Duodenal mucosa (tissue), 2 donors: ENCODE measurements around the gene SNX18.

Source experiments
- H3K27ac ChIP-seq: one replicate; pipeline ENCODE4 v1.7.0; 2013; ENCODE audit warnings: low read depth, low read length
- H3K27me3 ChIP-seq, 2 donors: one replicate each; pipeline ENCODE4 v1.7.0; 2013; ENCODE audit warnings: low read length in 2 of 2, control low read depth in 1 of 2; ENCODE audit not compliant: insufficient read depth in 2 of 2, control insufficient read depth in 1 of 2
- H3K36me3 ChIP-seq, 2 donors: one replicate each; pipeline ENCODE4 v1.7.0; 2013; ENCODE audit warnings: low read length in 2 of 2, control low read depth in 1 of 2; ENCODE audit not compliant: insufficient read depth in 2 of 2, control insufficient read depth in 1 of 2
- H3K4me1 ChIP-seq, 2 donors: one replicate each; pipeline ENCODE4 v1.7.0; 2013; ENCODE audit warnings: low read length in 2 of 2, control low read depth in 1 of 2; ENCODE audit not compliant: insufficient read depth in 2 of 2, control insufficient read depth in 1 of 2
- H3K4me3 ChIP-seq, 2 donors: one replicate each; pipeline ENCODE4 v1.7.0; 2013; ENCODE audit warnings: low read length in 2 of 2, low read depth in 1 of 2
- H3K9ac ChIP-seq, 2 donors: one replicate each; pipeline ENCODE4 v1.7.0; 2013; ENCODE audit warnings: low read length in 2 of 2, low read depth in 1 of 2
- H3K9me3 ChIP-seq, 2 donors: one replicate each; pipeline ENCODE4 v1.7.0; 2013; ENCODE audit warnings: low read length in 2 of 2, control low read depth in 1 of 2; ENCODE audit not compliant: control insufficient read depth in 1 of 2

Gene SNX18

DNA sequence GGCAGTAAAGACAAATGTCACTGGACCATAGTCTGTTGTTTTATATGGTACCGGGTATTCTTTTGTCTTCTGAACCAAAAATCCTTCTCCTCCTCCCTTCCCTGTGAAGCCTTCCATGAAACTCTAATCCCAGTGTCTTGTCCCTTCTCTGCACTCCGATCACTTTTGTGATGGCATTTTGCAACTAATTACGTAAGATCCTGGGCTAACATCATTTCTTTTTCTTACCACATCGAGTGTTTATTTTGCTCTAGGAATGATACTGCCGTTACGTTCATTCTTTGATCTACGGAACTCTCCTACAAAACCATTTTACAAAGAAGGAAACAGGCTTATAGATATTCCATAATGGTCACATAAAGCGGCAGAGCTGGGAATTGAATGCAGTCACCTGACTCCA lies 33.7 kb downstream of the SNX18 start:
- H3K27ac ChIP-seq: no peak overlapping the region
- no peak overlapping the region for H3K9ac ChIP-seq
- H3K4me1 ChIP-seq: peaks cover under 1 to 11% of the 10 kb centered on the region in 2 donors
- no peaks in the 10 kb centered on the region for H3K27me3 ChIP-seq
- no peaks in the 10 kb centered on the region for H3K9me3 ChIP-seq
- peaks cover 3 to 7% of the 10 kb centered on the region in 2 donors for H3K36me3 ChIP-seq
- no peak overlapping the region for H3K4me3 ChIP-seq

DNA sequence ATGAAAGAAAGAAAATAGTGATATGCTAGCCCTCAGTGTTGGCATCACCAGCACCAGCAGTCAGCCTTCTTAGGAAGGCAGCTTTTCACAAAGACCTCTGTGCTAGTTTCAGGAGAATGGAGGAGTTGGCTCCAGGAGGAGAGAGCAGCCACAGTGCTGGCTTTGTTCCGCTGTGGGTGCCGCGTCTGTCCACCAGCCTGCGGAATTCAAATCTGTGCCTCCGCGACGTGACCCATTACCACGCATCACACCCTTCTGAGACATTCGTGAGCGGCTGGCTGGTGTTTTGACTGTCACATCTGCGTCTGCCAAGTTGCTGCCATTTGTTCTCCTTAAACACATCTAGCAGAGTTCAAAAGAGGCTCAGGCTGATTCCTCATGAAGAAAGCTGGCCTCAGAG lies 34.4 kb downstream of the SNX18 start:
- H3K27me3 ChIP-seq: no peaks in the 10 kb centered on the region
- H3K36me3 ChIP-seq: peaks cover 3 to 7% of the 10 kb centered on the region in 2 donors
- no peak overlapping the region for H3K27ac ChIP-seq
- peaks cover 0 to 8% of the 10 kb centered on the region in 2 donors for H3K4me1 ChIP-seq
- H3K4me3 ChIP-seq: no peak overlapping the region
- no peaks in the 10 kb centered on the region for H3K9me3 ChIP-seq
- H3K9ac ChIP-seq: no peak overlapping the region

DNA sequence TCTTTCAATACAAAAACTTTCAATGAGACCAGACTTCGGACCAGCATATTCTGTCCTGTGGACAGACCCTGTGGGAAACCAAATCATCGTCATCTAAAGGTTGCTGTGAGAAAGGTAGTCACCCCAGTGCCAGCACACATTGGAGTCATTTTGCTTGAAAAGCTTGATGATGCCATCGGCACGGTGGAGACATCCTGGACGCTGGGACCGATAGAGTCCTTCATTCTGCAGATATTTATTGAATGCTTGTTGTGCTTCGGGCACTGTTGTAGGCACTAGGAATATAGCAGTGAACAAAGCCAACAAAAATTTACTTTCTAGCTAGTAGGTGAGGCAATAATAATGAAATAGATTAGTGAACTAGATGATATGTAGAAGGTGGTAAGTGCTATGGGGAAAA lies 34.9 kb downstream of the SNX18 start:
- Histone ChIP-seq H3K27me3 (no peaks in the 10 kb centered on the region), H3K9ac (no peak overlapping the region), H3K4me3 (no peak overlapping the region), H3K9me3 (no peaks in the 10 kb centered on the region), H3K36me3 (peaks cover 3 to 5% of the 10 kb centered on the region in 2 donors), H3K4me1 (peaks cover 0 to 7% of the 10 kb centered on the region in 2 donors), H3K27ac (no peak overlapping the region)

DNA sequence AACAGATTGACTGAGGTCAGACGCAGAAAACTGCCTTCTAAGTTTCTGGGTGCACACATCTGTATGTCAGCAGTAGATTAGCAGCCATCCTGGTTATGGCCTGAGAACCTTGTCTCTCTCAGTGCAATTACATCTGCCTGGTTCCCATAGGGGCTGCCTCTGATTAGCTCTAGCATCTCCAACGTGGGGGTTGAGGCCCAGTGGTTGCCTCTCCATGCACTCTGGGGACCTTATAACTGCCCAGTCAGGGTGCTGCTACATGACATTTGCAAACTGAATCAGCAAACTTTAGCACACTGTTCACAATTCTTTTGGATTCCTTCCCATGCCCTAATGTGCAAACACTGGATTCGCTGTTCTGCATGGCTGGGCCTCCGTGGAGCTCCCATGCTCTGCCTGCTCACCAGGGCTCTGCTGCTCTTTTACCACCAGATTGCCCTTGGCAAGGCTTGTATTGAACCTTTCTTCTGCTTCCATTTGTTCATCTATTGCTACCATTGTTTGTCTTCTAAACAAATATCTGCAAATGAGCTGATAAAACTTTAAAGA lies 36.2 kb downstream of the SNX18 start:
- Histone ChIP-seq H3K4me3 (no peak overlapping the region), H3K27ac (no peak overlapping the region), H3K9me3 (no peaks in the 10 kb centered on the region), H3K9ac (no peak overlapping the region), H3K27me3 (no peaks in the 10 kb centered on the region), H3K4me1 (peaks cover 0 to 7% of the 10 kb centered on the region in 2 donors), H3K36me3 (peaks cover 0 to 3% of the 10 kb centered on the region in 2 donors)

DNA sequence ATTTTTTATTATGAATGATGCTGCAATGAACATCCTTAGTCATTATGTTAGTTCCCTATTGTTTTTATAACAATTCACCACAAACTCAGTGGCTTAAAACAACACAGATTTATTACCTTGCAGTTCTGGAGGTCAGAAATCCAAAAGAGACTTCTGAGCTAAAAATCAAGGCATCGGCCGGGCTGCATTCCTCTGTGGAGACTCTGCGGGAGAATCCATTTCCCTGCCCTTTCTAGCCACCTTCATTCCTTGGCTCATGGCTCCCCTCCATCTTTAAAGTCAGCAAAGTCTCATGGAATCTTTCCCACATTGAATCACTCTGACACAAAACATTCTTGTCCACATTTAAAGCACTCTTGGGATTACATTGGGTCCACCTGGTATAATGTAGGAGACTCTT lies 38.6 kb downstream of the SNX18 start:
- H3K9ac ChIP-seq: no peak overlapping the region
- no peak overlapping the region for H3K27ac ChIP-seq
- H3K36me3 ChIP-seq: no peaks in the 10 kb centered on the region
- H3K4me1 ChIP-seq: peaks cover 0 to 8% of the 10 kb centered on the region in 2 donors
- no peak overlapping the region for H3K4me3 ChIP-seq
- H3K9me3 ChIP-seq: no peaks in the 10 kb centered on the region
- H3K27me3 ChIP-seq: no peaks in the 10 kb centered on the region

DNA sequence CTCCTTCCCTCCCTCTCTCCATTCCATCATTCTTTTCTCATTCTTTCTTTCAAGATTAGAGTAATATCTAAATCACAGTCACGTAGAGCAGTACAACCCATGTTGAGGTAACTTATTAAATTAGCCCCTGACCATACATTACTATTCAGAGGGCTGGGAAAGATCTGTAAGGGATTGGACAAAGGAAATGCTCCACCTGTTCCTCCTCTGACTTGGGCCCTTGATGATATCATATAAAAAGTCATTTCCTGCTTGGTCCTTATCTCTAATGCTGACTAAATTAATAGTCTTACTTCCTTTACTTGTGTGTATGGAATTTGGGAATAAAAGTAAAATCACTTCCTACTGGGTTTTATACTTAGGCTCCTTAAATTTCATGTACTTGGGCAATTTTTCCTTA lies 40.8 kb downstream of the SNX18 start:
- Histone ChIP-seq H3K9ac (no peak overlapping the region), H3K27me3 (no peaks in the 10 kb centered on the region), H3K4me3 (no peak overlapping the region), H3K27ac (no peak overlapping the region), H3K36me3 (no peaks in the 10 kb centered on the region), H3K9me3 (no peaks in the 10 kb centered on the region), H3K4me1 (peaks cover 0 to 8% of the 10 kb centered on the region in 2 donors)

DNA sequence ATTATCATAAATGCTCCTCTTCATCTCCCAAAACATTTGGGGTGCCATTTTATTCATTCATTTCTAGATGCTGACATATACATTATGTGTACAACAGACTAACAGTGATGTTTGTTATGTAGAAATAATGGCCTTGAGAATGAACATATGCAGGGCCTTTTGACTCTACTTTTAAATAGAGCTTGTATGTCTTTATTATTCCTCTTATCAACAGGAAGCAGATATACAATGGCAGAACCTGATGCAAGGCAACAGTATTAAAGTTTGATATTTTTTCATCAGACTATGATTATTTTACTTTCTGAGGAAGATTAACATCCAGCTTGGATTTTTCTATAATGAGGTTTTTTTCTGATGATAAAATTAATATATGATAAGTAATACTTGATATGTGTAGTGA lies 44.1 kb downstream of the SNX18 start:
- Histone ChIP-seq H3K9ac (no peak overlapping the region), H3K4me3 (no peak overlapping the region), H3K4me1 (peaks cover 0 to 8% of the 10 kb centered on the region in 2 donors), H3K27ac (no peak overlapping the region), H3K36me3 (no peaks in the 10 kb centered on the region), H3K27me3 (no peaks in the 10 kb centered on the region), H3K9me3 (no peaks in the 10 kb centered on the region)

DNA sequence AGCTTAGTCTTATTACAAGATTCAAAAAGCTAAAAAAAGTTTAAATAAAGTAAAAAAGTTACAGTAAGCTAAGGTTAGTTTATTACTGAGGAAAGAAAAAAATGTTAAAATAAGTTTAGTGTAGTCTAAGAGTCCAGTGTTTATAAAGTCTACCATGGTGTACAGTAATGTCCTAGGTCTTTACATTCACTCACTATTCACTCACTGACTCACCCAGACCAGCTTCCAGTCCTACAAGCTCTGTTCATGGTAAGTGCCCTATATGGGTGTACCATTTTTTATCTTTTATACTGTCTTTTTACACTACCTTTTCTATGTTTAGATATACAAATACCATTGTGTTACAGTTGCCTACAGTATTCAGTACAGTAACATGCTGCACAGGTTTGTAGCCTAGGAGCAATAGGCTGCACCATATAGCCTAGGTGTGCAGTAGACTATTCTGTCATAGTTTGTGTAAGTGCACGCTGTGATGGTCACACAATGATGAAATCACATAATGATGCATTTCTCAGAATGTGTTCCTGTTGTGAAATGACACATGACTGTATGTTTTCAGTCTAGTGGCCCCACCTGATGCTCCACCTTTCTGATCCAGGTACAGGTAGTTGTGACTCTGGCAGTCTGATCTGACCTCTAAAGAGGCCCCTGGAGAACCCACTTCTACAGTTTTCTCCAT lies 45.7 kb downstream of the SNX18 start:
- Histone ChIP-seq H3K4me1 (peaks cover 0 to 5% of the 10 kb centered on the region in 2 donors), H3K4me3 (no peak overlapping the region), H3K27me3 (no peaks in the 10 kb centered on the region), H3K27ac (no peak overlapping the region), H3K9me3 (no peaks in the 10 kb centered on the region), H3K9ac (no peak overlapping the region), H3K36me3 (no peaks in the 10 kb centered on the region)

DNA sequence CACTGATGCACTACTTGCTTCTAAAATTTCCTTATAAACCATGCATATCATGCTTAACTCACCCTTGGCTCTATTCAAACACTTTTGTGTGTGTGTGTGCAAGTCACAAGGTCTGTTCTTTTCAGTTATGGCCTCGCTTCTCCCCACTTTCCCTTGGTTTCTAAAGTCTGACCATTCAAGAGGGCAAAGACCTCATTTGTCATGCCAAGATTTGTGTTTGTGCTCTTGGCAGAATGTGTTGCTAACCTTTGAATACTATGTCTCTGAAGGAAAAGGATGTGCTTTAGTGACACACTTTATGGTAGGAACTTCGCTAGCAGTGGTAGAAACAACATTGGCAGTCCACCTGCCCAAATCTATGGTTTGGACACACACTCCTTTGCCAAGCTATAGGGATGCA lies 50.4 kb downstream of the SNX18 start:
- Histone ChIP-seq H3K4me1 (no peaks in the 10 kb centered on the region), H3K27me3 (no peaks in the 10 kb centered on the region), H3K9me3 (no peaks in the 10 kb centered on the region), H3K9ac (no peak overlapping the region), H3K4me3 (no peak overlapping the region), H3K27ac (no peak overlapping the region), H3K36me3 (no peaks in the 10 kb centered on the region)

DNA sequence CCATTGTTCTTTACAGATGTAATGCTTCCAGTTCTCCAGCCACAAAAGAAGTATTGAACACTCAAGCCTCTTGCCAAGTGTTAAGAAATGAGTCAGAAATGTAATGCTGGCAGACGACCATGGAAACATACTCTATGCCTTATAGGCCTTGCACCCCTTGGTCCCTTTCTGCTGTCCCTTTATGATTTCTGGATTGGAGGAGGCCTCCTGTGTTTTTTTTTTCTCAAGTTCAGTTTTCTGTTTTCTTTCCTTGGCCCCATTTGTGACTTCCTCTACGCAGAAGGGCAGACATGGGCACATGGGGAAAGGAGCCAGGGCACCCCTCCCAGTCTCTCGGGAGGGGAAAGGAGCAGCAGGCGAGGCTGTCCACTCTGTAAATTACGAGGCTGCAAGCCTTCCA lies 53.4 kb downstream of the SNX18 start:
- H3K36me3 ChIP-seq: no peaks in the 10 kb centered on the region
- H3K4me3 ChIP-seq: no peak overlapping the region
- H3K27me3 ChIP-seq: no peaks in the 10 kb centered on the region
- no peaks in the 10 kb centered on the region for H3K9me3 ChIP-seq
- no peak overlapping the region for H3K27ac ChIP-seq
- no peak overlapping the region for H3K9ac ChIP-seq
- no peaks in the 10 kb centered on the region for H3K4me1 ChIP-seq
